GM21526 (cell line): ENCODE results near the gene AOAH.

Experiments used
- ATAC-seq: cut with Tn5 transposase; IDR thresholded peaks from one replicate; pipeline ENCODE4 v1.9.1; 2021; ENCODE audit warnings: moderate library complexity; ENCODE audit not compliant: unreplicated experiment, low FRiP score

The AOAH gene

GRCh38 chr7:36723951-36724664 lies at the start of gene AOAH:
TSS of gene AOAH (minus strand) at chr7:36724494. CDS start at chr7:36724148, 346 bp downstream.
- ATAC-seq = peak; percentile 95

GRCh38 chr7:36766451-36766850 lies 42.2 kb upstream of the AOAH start:
- no peak for ATAC-seq

GRCh38 chr7:36765605-36766004 lies 41.3 kb upstream of the AOAH start:
- no peak for ATAC-seq

- no peak for ATAC-seq
Observed at GRCh38 chr7:36764929-36765328, 40.6 kb upstream of the AOAH start.

- no peak for ATAC-seq
Observed at GRCh38 chr7:36763132-36763816, 39.0 kb upstream of the AOAH start.

GRCh38 chr7:36762394-36762793 lies 38.1 kb upstream of the AOAH start:
- no peak for ATAC-seq

GRCh38 chr7:36761835-36762234 lies 37.5 kb upstream of the AOAH start:
- no peak for ATAC-seq

- ATAC-seq = no peak
Observed at GRCh38 chr7:36760856-36761762, 36.8 kb upstream of the AOAH start.

GRCh38 chr7:36758879-36759278 lies 34.6 kb upstream of the AOAH start:
- ATAC-seq = no peak

GRCh38 chr7:36755484-36755883 lies 31.2 kb upstream of the AOAH start:
- no peak for ATAC-seq

- ATAC-seq = no peak
Observed at GRCh38 chr7:36752026-36752711, 27.9 kb upstream of the AOAH start.

- ATAC-seq = no peak
Observed at GRCh38 chr7:36750451-36750850, 26.2 kb upstream of the AOAH start.

GRCh38 chr7:36749282-36749960 lies 25.1 kb upstream of the AOAH start:
- no peak for ATAC-seq

- no peak for ATAC-seq
Observed at GRCh38 chr7:36748017-36748487, 23.8 kb upstream of the AOAH start.

- ATAC-seq = no peak
Observed at GRCh38 chr7:36747280-36748016, 23.2 kb upstream of the AOAH start.

GRCh38 chr7:36746347-36746746 lies 22.1 kb upstream of the AOAH start:
- no peak for ATAC-seq

GRCh38 chr7:36742911-36743775 lies 18.8 kb upstream of the AOAH start:
- no peak for ATAC-seq

GRCh38 chr7:36741866-36742265 lies 17.6 kb upstream of the AOAH start:
- ATAC-seq = no peak
